Measurements from ENCODE around the gene EPHA8.

The EPHA8 gene

DNA sequence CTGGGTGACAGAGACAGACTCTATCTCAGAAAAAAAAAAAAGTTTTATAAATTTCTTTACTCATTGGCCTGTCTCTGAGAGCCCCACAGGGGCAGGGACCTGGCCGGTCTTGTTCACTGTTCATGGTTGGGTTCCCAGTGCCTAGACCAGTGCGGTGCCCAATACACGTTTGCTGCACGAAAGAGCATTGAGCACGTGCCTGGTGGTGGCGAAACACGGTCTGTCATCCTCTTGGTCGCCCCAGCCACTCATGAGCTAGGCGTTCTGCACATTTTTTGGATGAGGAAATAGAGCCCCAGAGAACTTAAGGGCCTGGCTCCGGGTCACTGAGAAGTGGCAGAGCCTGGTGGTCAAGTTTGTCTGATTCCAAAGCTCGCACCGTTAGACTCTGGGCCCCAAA, 18.7 kb upstream of the EPHA8 start:
- DNase-seq = no peak
- no peak for TF ChIP-seq POLR2A (IDR thresholded peaks at IDR 0.05; ENCODE audit: low read length)
- TF ChIP-seq GATA1 (IDR thresholded peaks at IDR 0.05; ENCODE audit: low read depth, low read length) = no peak

DNA sequence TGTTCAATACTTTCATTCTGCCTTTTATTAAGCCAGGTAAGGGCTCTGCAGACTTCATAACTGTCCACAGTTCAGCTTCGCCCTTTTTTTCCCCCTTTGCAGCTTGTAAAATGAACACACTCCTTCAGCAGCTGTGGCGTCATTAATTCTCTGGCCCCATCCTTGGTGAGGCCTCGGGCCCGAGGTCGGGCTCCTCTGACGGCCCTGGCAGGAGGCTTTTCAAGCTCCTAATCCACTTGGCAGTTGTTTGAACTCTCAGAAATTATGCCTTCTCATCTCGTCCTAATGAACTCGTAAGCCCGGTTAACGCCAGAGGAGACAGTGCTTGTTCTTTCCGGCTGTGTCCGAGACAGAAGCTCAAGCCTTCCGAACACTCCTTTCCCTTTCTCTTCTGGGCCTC, 18.1 kb upstream of the EPHA8 start:
- no peak for DNase-seq
- TF ChIP-seq GATA1 (IDR thresholded peaks at IDR 0.05; ENCODE audit: low read depth, low read length) (no peak), POLR2A (IDR thresholded peaks at IDR 0.05; ENCODE audit: low read length) (no peak)

GRCh38 chr1:22547186-22547817, 16.0 kb upstream of the EPHA8 start:
- TF ChIP-seq GATA1 (IDR thresholded peaks at IDR 0.05; ENCODE audit: low read depth, low read length) (no peak), POLR2A (IDR thresholded peaks at IDR 0.05; ENCODE audit: low read length) (no peak)
- DNase-seq = no peak

DNA sequence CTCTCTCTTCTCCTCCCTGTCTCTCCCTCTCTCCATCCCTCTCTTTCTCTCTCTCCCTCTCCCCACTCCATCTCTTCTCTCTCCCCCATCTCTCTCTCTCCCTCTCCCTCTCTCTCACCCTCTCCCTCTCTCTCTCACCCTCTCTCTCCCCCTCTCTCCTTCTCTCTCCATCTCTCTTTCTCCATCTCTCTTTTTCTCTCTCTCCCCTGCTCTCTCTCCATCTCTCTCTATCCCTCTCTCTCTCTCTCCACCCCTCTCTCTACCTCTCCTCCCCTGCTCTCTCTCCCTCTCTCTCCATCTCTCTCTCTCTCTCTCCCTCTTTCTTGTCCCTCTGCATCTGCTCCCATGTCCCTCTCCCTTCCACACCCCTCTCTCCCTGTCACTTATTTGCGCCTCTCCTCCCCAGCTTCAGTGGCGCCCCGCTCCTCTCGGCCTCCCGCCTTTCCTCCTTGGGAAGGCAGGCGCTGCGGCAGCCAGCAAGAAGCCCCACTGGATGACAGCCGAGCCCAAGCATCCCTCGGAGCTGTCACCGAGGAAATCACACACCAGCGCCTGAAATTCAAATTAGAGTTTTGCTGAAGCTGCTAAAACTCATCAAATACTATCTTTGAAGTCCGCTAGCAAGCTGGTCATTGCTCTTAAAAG, 15.3 kb upstream of the EPHA8 start:
- TF ChIP-seq POLR2A (IDR thresholded peaks at IDR 0.05; ENCODE audit: low read length) (no peak), GATA1 (IDR thresholded peaks at IDR 0.05; ENCODE audit: low read depth, low read length) (no peak)
- DNase-seq = no peak

DNA sequence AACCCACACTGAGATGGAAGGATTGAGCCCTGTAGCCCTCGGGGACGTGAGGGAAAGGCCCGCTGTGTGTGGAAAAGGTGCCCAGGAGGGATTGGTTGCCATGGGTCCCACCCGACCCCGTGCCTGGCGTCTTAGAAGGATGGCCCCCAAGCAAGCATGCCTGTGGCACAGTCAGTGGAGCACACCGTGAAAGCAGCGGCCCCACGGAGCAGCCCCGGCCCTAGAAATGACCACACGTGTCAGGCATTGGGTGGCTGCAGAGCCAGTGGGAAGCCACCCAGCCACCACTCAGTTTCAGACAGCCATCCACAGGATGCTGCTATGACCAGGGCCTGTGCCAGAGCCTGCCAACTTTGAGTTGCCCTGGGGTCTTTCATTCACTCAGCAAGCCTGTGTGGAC, 13.3 kb upstream of the EPHA8 start:
- TF ChIP-seq GATA1 (IDR thresholded peaks at IDR 0.05; ENCODE audit: low read depth, low read length) = no peak
- TF ChIP-seq POLR2A (IDR thresholded peaks at IDR 0.05; ENCODE audit: low read length) = no peak
- no peak for DNase-seq

DNA sequence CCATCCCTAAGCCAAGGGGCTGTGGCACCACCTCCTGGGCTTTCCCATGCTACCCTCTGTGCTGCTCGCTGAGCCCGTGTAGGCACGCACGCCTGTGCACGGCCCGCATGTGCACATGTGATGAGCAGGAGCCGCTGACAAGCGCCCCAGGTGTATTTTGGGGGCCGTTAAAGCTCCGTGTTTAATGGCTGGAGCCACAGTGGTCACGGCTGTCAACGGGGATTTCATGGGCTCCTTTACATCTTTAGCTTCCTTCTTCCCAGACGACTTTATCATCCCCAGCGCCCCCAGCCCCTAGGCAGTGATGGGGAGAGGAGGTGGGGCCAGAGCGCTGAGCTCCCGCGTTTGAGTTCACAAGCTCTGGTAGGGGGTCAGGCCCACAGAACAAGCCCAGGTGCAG, 11.7 kb upstream of the EPHA8 start:
- DNase-seq = no peak
- TF ChIP-seq POLR2A (IDR thresholded peaks at IDR 0.05; ENCODE audit: low read length) = no peak
- no peak for TF ChIP-seq GATA1 (IDR thresholded peaks at IDR 0.05; ENCODE audit: low read depth, low read length)

- no peak for DNase-seq
- no peak for TF ChIP-seq GATA1 (IDR thresholded peaks at IDR 0.05; ENCODE audit: low read depth, low read length)
- TF ChIP-seq POLR2A (IDR thresholded peaks at IDR 0.05; ENCODE audit: low read length) = no peak
Observed at GRCh38 chr1:22552021-22552420, 11.3 kb upstream of the EPHA8 start.

DNA sequence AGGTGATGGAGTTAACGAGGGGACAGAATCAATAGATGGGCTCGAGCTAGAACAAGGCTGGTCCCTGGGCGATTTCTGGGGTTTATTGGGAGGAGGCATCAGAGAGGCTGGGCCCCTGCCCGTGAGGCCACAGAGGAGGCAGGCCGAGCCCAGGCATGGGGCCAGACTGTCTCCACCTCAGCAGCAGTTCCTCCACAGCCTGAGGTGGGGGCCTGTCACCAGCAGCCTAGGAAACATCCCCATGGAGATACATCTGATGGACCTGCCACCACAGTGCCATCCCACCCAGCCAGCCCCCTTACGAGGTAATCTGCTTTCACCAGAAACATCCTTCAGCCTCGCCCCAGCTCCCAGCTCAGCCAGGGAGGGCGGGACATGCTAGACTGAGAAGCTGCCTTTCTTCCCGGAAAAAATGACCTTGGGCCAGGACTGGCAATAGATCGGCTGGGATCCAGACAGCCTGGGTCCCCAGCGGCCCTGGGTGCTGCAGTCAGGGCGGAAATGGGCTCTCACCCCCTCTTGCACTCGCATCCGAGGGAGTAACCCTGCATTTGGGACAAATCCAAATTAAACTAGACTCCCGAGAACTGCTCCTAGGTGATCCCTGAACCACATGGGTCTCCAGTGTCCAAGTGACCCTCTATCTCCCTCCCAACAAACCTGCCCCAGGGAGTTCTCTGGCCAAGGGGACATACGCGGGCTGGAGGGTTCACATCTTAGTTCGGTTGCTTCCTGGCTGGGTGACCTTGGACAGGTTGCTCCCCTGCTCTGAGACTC, 10.0 kb upstream of the EPHA8 start:
- DNase-seq = no peak
- TF ChIP-seq GATA1 (IDR thresholded peaks at IDR 0.05; ENCODE audit: low read depth, low read length) (no peak), POLR2A (IDR thresholded peaks at IDR 0.05; ENCODE audit: low read length) (no peak)

GRCh38 chr1:22553991-22554522, 9.2 kb upstream of the EPHA8 start:
- TF ChIP-seq POLR2A (IDR thresholded peaks at IDR 0.05; ENCODE audit: low read length) (no peak), GATA1 (IDR thresholded peaks at IDR 0.05; ENCODE audit: low read depth, low read length) (no peak)

DNA sequence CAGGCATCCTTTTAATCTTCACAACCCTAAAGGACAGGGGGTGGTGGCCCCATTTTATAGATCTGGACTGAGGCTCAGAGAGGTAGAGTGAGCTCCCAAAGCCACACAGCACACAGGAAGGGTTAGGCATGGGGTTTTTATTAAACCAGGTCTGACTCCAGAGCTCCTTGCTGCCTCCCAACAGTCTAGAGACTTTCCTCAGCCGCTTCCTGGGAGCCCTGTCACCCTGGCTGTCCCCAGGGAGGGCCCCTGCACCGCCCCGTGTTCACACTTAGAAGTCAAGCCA, 8.0 kb upstream of the EPHA8 start:
- DNase-seq = no peak
- no peak for TF ChIP-seq POLR2A (IDR thresholded peaks at IDR 0.05; ENCODE audit: low read length)
- no peak for TF ChIP-seq GATA1 (IDR thresholded peaks at IDR 0.05; ENCODE audit: low read depth, low read length)

More at GRCh38 chr1:22553991-22554522, 9.2 kb upstream of the EPHA8 start:
- DNase-seq = no peak

DNA sequence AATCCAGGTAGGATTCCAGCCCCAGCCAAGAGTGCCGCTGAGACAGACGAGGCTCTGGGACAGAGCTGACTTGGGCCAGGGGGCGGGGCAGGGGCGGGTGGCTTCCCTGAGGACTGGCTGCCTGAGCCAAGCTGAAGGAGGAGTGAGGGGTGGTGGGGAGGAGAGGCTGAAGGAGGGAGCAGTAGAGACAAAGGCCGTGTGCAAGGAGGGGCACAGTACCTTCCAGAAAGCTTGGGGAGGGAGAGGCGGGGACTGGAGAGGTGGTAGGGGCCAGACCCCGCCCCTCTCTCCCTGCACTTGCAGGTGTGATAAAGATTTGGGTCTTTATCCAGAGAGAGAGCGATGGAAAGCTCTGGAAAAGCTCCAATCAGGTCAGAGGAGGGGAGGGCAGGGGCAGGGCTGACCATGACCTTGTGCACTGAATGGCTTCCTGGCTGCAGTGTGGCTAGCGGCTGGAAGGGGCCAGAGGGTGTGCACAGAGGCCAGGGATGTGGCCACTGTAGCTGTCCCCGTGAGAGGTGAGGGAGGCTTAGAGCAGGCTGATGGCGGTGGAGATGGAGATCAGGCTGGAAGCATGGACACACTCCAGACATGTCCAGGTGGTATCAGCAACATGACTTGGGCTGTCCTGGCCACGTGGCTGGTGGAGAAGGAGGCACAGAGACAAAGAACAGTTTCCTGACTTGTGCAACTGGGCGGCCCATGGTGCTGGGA, 6.7 kb upstream of the EPHA8 start:
- DNase-seq = no peak
- TF ChIP-seq POLR2A (IDR thresholded peaks at IDR 0.05; ENCODE audit: low read length) (no peak), GATA1 (IDR thresholded peaks at IDR 0.05; ENCODE audit: low read depth, low read length) (no peak)

DNA sequence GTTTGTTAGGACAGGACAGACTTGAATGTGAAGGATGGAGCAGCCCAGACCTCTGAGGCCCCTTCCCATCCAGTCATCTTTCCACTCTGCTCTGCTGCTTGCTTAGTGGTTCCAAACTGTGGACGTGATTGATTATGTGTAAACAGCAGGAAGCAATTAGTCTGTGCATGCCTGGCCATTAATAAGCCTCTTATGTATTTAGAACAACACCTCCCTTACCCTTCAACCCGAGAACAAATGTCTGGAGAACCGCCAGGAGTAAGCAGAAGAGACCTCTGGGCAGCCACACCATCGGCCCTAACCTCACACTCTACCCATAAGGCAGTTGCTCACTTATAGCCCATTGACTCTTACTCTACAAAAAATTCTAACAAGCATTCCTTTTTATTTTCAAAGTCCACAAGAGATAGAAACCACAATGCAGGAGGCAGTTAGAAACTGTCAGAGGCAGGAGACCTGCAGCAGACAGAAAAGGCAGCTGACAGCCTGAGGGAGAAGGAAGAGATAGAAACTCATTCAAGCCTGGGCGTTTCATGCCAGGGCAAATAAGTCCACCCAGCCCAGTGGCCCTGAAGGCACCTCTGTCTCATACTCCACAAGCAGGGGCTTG, 5.8 kb upstream of the EPHA8 start:
- TF ChIP-seq POLR2A (IDR thresholded peaks at IDR 0.05; ENCODE audit: low read length) (no peak), GATA1 (IDR thresholded peaks at IDR 0.05; ENCODE audit: low read depth, low read length) (no peak)
- no peak for DNase-seq

DNA sequence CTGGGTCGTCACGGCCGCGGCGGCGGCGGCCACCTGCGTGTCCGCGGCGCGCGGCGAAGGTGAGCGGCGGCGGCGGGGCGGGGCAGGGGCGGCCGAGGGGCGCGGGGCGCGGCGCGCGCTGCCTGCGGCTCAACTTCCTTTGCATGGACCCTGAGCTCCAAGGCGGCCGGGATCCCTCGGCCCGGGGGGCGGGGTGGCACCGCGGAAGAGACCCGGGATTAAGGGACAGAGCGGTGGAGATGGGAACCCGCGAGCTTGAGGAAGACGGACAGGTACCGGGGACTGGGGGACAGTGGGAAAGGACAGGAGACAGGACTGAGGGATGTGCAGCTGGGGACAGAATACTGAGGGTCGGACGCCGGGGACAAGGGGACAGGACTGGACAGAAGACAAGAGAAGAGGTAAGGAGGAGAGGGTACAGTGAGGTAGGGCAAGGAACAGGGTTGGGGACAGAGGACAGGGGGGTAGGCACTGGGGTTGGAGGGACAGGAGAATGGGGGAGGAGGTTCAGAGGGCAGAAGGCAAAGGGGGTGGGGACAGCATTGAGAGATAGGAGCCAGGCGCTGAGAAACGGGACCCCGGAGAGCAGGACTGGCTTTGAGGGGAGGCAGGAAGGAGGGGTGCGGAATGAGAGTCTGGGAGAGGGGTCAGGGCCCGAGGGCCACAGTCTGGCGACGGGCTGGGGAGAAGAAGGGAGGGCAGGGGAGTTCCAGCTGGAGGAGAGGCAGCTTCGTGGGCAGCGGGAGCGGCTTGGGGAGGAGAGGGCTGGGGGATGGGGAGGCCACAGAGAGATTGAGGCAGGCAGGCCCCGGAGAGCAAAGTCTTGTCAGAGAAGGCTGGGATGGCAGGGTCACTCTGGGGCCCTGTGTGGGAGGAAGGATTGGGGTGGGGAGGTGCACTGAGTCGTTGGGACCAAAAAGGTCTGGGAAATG, 648 bp downstream of the EPHA8 start:
- DNase-seq = no peak
- TF ChIP-seq POLR2A (IDR thresholded peaks at IDR 0.05; ENCODE audit: low read length) = no peak
- TF ChIP-seq GATA1 (IDR thresholded peaks at IDR 0.05; ENCODE audit: low read depth, low read length) = no peak

Measured in erythroblast (primary cell).